Measurements from ENCODE around the gene TADA2A.

DNA sequence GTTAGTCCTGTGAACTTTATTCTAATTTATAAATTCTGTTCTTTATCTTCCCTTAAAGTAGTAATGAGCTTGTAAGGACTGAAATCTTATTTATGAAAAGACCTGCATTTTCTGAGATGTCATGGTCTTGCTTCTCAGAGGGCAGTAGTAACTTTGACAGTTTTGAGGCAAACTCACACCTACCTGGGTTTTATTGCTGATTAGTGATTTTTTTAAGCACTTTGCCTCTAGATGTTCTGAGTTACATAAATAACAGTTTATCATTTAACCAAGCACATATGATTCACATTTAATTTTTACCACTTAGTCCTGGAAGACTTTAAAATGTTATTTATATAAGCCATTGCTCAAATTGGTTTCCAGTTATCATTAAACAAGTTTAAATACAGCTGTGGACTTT lies 93.7 kb downstream of the TADA2A start:
- TF ChIP-seq, protein P1, sequence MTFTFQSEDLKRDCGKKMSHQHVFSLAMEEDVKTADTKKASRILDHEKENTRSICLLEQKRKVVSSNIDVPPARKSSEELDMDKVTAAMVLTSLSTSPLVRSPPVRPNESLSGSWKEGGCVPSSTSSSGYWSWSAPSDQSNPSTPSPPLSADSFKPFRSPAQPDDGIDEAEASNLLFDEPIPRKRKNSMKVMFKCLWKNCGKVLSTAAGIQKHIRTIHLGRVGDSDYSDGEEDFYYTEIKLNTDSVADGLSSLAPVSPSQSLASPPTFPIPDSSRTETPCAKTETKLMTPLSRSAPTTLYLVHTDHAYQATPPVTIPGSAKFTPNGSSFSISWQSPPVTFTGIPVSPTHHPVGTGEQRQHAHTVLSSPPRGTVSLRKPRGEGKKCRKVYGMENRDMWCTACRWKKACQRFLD (tag by site-specific recombination; IDR thresholded peaks at IDR 0.05): no peak
- TF ChIP-seq CTCF (tag by site-specific recombination; IDR thresholded peaks at IDR 0.05): no peak
- TF ChIP-seq ZNF16 (tag by site-specific recombination; IDR thresholded peaks at IDR 0.05; ENCODE audit: low read depth): no peak
- no peak for TF ChIP-seq ZBTB26 (tag by site-specific recombination; optimal IDR thresholded peaks at IDR 0.05)
- no peak for TF ChIP-seq ZNF202 (tag by site-specific recombination; IDR thresholded peaks at IDR 0.05; ENCODE audit: borderline replicate concordance)
- TF ChIP-seq ZNF223 (tag by site-specific recombination; IDR thresholded peaks at IDR 0.05): no peak
- TF ChIP-seq SP2 (tag by site-specific recombination; IDR thresholded peaks at IDR 0.05): no peak
- TF ChIP-seq ZNF266 (tag by site-specific recombination; IDR thresholded peaks at IDR 0.05; ENCODE audit: low read depth): no peak
- no peak for TF ChIP-seq ZNF133 (tag by site-specific recombination; IDR thresholded peaks at IDR 0.05)
- no peak for TF ChIP-seq ZFP41 (tag by site-specific recombination; IDR thresholded peaks at IDR 0.05; ENCODE audit: borderline replicate concordance)
- no peak for TF ChIP-seq ZSCAN18 (tag by site-specific recombination; IDR thresholded peaks at IDR 0.05)
- TF ChIP-seq, protein P2, sequence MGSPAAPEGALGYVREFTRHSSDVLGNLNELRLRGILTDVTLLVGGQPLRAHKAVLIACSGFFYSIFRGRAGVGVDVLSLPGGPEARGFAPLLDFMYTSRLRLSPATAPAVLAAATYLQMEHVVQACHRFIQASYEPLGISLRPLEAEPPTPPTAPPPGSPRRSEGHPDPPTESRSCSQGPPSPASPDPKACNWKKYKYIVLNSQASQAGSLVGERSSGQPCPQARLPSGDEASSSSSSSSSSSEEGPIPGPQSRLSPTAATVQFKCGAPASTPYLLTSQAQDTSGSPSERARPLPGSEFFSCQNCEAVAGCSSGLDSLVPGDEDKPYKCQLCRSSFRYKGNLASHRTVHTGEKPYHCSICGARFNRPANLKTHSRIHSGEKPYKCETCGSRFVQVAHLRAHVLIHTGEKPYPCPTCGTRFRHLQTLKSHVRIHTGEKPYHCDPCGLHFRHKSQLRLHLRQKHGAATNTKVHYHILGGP (tag by site-specific recombination; IDR thresholded peaks at IDR 0.05): no peak

Data from HEK293 (cell line).